ENCODE data around the gene MT1H. TPM values are rescaled to one million over a fixed set of nuclear protein-coding genes. Genes with fewer than 3 reads are reported as not detected.

Gene MT1H
- total and polyA plus RNA-seq, 2 of the 13 experiments (the other 11 are each of a cell fraction or from before 2014, with no cell fraction given) = 0.60 TPM; not detected in 1

DNA sequence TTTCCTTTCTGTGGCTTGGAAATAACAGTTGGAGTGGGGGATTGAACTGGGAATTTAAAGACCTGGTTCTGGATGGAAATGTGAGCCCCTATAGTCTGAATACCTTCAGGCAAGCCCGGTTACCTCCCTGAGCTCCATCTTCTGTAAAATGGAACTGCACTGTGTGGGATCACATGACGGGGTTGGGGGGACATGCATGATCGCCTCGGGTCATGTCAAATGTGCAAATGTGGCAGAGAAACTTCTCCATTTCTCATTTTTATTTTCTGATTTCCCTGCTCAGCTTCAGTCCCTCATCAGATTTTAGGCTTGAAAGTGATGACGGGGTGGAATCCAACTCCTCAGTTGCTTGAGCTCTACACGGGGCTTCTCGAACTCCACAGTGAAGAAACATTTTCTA, 16.4 kb upstream of the MT1H start (continued):
- TF ChIP-seq, protein P1, sequence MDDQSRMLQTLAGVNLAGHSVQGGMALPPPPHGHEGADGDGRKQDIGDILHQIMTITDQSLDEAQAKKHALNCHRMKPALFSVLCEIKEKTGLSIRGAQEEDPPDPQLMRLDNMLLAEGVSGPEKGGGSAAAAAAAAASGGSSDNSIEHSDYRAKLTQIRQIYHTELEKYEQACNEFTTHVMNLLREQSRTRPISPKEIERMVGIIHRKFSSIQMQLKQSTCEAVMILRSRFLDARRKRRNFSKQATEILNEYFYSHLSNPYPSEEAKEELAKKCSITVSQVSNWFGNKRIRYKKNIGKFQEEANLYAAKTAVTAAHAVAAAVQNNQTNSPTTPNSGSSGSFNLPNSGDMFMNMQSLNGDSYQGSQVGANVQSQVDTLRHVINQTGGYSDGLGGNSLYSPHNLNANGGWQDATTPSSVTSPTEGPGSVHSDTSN (CRISPR knock-in tag; IDR thresholded peaks at IDR 0.05; ENCODE audit: borderline replicate concordance) = no peak
- TF ChIP-seq ZNF263 (CRISPR knock-in tag; IDR thresholded peaks at IDR 0.05) (no peak), HNF4A (CRISPR knock-in tag; IDR thresholded peaks at IDR 0.05) (no peak), ZNF510 (CRISPR knock-in tag; IDR thresholded peaks at IDR 0.05; ENCODE audit: low read depth) (no peak)

GRCh38 chr16:56657555-56658326, 11.9 kb upstream of the MT1H start, which contains the start of gene MT1F:
Gene MT1F, plus strand, starts transcription at chr16:56657959. Its CDS starts 100 bp downstream, at chr16:56658059.
- peak within 1 kb of the TSS; percentile 98 for H3K4me2 ChIP-seq (ENCODE audit: low read depth, low read length)
- peak within 1 kb of the TSS; percentile 30 for H3K9ac ChIP-seq (ENCODE audit: insufficient read depth, low read depth, low read length)
- BruUV-seq (replicated peaks) = no TSS peak
- H3K36me3 ChIP-seq (replicated peaks in 1 of 2; ENCODE audit: control insufficient read depth in 1 of 2, insufficient read depth in 2 of 2, low read length in 2 of 2) = no peaks in the 10 kb centered on the region
- no peaks in the 10 kb centered on the region for H3K79me2 ChIP-seq (ENCODE audit: insufficient read depth, low read length)
- peaks cover under 1 to 4% of the 10 kb centered on the region in 2 experiments; a peak in 2 of 5 replicates for H3K27me3 ChIP-seq (ENCODE audit: control insufficient read depth in 1 of 2, insufficient read depth in 2 of 2, low read length in 2 of 2)
- H4K20me1 ChIP-seq (ENCODE audit: insufficient read depth, low read length) = no peaks in the 10 kb centered on the region
- 0% methylated on average over 36 of the region's 46 CpGs for WGBS (ENCODE audit: low lambda C conversion rate)
- no peak within 1 kb of the TSS for H3K27ac ChIP-seq (ENCODE audit: extremely low read length, insufficient read depth, low read length)
- DNase-seq (ENCODE audit: low spot score) (peak; percentile 85), FAIRE-seq (no peak), ATAC-seq (peak; percentile 92)
- POLR2A ChIA-PET = interaction anchor here (0.6 to 1.2 kb wide), 8 partner anchors 10 to 51 kb away, joined by 3 to 5 read pairs (median 4); partner anchors contain the start of genes MT1E, MT1G, MT1X and MT2A
- no peaks in the 10 kb centered on the region for H3K9me3 ChIP-seq (ENCODE audit: low read length)
- intact Hi-C loops (cut with micrococcal nuclease; ENCODE audit: unreplicated experiment) (loop anchor here (5.0 to 10.0 kb wide), 2 partner anchors 45 to 53 kb away; partner anchors contain the start of gene MT2A), in situ Hi-C loops (cut with HindIII; ENCODE audit: extremely low pct_ligation_motif_present, low pct_unique_long_range_greater_than_20kb) (no loop called here)
- H3K4me3 ChIP-seq (replicated peaks in 1 of 3; ENCODE audit: insufficient read depth in 1 of 3, low read depth in 2 of 3, low read length in 3 of 3) = peak within 1 kb of the TSS; percentile 77 to 82 (median 78)
- peaks cover 20% of the 10 kb centered on the region for H3K4me1 ChIP-seq (ENCODE audit: insufficient read depth, low read length)
- CTCF ChIA-PET (ENCODE audit: low intra/inter-chr PET ratio, low total read pairs) = no interaction called here
- peak within 1 kb of the TSS; percentile 20 for H2AFZ ChIP-seq (ENCODE audit: low read length)
- TF ChIP-seq NONO (IDR thresholded peaks at IDR 0.05) (no peak), NONO (CRISPR knock-in tag; conservative IDR thresholded peaks at IDR 0.05) (peak; percentile 22), NCOA1 (CRISPR knock-in tag; IDR thresholded peaks at IDR 0.05) (peak; percentile 58), RXRA (CRISPR knock-in tag; IDR thresholded peaks at IDR 0.05) (0 out of 2 replicates have a peak, but pooled peaks have one; percentile 59), FOXA1 (IDR thresholded peaks at IDR 0.05) (no peak), FOXA1 (CRISPR knock-in tag; IDR thresholded peaks at IDR 0.05) (peak; percentile 18; the same call in 1 of the 2 replicates), FOXP4 (CRISPR knock-in tag; IDR thresholded peaks at IDR 0.05) (no peak), XRCC5 (optimal IDR thresholded peaks at IDR 0.05; ENCODE audit: low read length) (peak; percentile 62), MZF1 (CRISPR knock-in tag; IDR thresholded peaks at IDR 0.05; ENCODE audit: borderline replicate concordance) (no peak), ZFP90 (CRISPR knock-in tag; IDR thresholded peaks at IDR 0.05; ENCODE audit: borderline replicate concordance) (peak; percentile 75; the same call in 1 of the 2 replicates), ZBTB7B (CRISPR knock-in tag; IDR thresholded peaks at IDR 0.05) (peak; percentile 76), MXI1 (IDR thresholded peaks at IDR 0.05; ENCODE audit: borderline replicate concordance, low read depth, low read length) (0 out of 3 replicates have a peak, but pooled peaks have one; percentile 3), HNRNPLL (IDR thresholded peaks at IDR 0.05; ENCODE audit: low read depth, low read length, poor library complexity, severe bottlenecking) (peak; percentile 45), SIN3A (IDR thresholded peaks at IDR 0.05; ENCODE audit: borderline replicate concordance, low read depth, low read length) (peak; percentile 46; the same call in 1 of the 2 replicates), PHF8 (CRISPR knock-in tag; IDR thresholded peaks at IDR 0.05) (peak; percentile 48; the same call in 1 of the 2 replicates)

Measured in HepG2 (cell line).